ENCODE measurements around the gene ZDHHC20.

DNA sequence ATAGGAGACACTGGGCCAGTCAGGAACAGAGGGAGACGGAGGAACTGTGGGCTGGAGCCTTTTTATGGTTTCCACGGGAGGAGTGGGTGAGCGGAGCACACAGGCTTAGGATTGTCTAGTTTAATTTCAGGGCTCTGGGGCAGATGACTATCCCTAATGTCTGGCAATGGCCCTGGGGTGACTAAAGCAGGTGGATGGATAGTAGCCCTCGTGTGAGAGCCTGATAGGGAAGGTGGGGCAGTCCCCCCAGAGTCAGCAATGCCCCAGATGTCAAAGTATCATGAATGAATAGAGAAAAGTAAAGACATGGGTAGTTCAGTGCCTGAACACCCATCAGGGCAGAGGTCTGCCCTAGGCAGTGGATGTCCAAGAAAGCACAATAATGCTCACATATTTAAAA is 94.2 kb downstream of the ZDHHC20 start:
- TF ChIP-seq POLR2A (IDR thresholded peaks at IDR 0.05; ENCODE audit: low read depth, low read length) (no peak), POLR2AphosphoS5 (IDR thresholded peaks at IDR 0.05; ENCODE audit: low read depth, low read length) (no peak), SPI1 (IDR thresholded peaks at IDR 0.05; ENCODE audit: low read depth, low read length) (no peak), TAF1 (IDR thresholded peaks at IDR 0.05; ENCODE audit: low read depth, low read length) (no peak), POU2F2 (IDR thresholded peaks at IDR 0.05; ENCODE audit: low read depth, low read length) (no peak)

Measured in GM12891 (cell line).